HG03108 (cell line): Measurements from ENCODE around the gene BCL2.
A peak's percentile ranks its signal among the peaks of the same experiment; 100 is the strongest.
"Not testable (repeated sequence)": the region's sequence is repeated elsewhere in the genome, so short reads cannot be mapped to it uniquely, and the experiment has no call there.

Experiments
- ATAC-seq: cut with Tn5 transposase; IDR thresholded peaks from one replicate; pipeline ENCODE4 v1.9.1; 2021; ENCODE audit warnings: moderate library complexity; ENCODE audit not compliant: unreplicated experiment

The BCL2 gene

GRCh38 chr18:63319383-63320122 lies at the start of gene BCL2:
BCL2 (minus strand) TSS chr18:63319769.
- ATAC-seq = no peak

DNA sequence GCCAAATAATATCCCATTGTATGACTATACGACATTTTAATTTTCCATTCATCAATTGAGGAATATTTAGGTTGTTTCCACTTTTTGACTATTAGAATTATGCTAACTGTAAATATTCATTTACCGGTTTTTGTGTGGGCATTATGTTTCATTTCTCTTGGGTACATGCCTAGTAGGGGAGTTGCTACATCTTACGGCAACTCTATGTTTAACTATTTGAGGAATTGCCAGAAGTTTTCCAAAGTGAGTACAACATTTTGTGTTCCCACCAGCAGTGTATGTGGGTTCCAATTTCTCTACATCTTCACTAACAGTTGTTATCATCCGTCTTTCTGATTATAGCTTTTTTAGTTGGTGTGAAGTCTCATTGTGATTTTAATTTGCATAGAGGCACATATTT lies 49.0 kb upstream of the BCL2 start:
- ATAC-seq = no peak

- peak; percentile 88 for ATAC-seq
These were observed 47.7 kb upstream of the BCL2 start, which contains the start of gene KDSR for GRCh38 chr18:63367053-63367953. KDSR (minus strand) TSS chr18:63367206; CDS start chr18:63367118, 88 bp downstream.

GRCh38 chr18:63366213-63367052 lies 46.9 kb upstream of the BCL2 start:
- ATAC-seq = peak; percentile 27

DNA sequence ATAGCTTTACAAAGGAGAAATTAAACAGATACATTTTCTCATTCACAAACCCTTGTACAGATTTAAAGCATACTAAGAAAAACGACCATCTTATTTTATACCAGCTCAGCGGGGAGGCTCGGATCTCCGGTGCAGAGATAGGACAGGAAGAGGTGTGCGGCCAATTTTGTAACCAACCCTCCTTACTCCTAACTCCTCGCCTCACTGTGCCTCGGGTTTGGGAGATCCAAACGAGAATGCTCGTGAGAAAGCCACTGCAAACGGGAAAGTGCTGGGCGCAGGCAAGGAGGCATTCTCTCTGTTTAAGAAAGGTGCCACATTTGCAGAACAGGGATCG lies 46.3 kb upstream of the BCL2 start:
- ATAC-seq = no peak

DNA sequence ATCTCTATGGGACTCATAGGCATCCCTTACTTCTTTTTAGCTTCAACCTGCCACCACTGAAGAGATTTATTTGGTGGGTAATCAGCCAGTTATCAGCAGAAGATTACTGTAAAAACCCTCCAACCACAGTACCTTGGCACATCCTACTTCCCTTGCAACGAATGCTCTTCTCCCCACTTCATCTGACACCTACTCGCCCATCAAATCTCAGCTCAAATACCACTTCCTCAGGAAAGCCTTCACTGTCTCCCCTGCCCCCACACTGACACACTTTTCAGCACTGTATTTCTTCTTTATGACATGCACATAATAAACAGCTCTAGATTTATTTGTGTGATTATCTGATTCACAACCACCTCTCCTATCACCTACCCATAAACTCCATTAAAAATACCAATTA lies 44.4 kb upstream of the BCL2 start:
- ATAC-seq = no peak

DNA sequence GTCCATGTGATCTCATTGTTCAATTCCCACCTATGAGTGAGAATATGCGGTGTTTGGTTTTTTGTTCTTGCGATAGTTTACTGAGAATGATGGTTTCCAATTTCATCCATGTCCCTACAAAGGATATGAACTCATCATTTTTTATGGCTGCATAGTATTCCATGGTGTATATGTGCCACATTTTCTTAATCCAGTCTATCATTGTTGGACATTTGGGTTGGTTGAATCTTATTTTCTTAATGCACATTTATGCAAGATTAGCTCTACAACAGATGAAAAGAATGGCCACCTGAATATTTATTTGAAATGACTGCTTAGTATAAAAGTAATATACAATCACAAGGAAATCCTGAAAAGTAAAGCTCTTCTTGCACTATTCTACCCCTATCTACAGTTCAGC lies 43.9 kb upstream of the BCL2 start:
- ATAC-seq = not testable (repeated sequence)

GRCh38 chr18:63356272-63356896 lies 36.8 kb upstream of the BCL2 start:
- no peak for ATAC-seq

GRCh38 chr18:63350230-63350629 lies 30.7 kb upstream of the BCL2 start:
- ATAC-seq = no peak

DNA sequence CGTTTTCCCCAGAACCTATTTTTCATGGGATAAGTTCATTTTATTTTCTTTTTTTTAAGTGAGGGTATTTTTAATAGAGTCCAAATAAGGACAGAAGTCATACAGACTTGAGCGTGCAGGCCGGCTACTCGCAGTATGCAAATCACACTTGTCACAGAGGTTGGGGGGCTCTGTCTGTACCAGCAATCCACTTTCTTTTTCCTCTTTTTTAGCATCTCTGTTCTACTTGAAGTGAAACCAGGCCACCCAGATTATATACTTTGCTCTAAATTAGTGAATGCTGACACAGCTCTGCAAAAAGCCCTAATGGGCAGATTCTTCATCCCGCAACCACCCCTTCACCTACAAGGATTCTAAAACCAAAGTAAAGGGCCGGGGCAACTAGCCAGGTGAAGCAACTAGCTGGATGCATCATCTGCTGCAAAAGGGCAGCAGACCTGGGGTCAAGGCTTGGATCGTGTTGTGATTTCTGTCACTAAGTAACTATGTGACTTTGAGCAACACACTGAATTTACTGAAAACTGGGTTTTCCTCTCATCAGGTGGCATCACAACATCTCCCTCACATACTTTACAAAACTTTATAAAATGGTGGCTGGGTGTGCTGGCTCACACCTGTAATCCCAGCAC lies 29.1 kb upstream of the BCL2 start:
- no peak for ATAC-seq

DNA sequence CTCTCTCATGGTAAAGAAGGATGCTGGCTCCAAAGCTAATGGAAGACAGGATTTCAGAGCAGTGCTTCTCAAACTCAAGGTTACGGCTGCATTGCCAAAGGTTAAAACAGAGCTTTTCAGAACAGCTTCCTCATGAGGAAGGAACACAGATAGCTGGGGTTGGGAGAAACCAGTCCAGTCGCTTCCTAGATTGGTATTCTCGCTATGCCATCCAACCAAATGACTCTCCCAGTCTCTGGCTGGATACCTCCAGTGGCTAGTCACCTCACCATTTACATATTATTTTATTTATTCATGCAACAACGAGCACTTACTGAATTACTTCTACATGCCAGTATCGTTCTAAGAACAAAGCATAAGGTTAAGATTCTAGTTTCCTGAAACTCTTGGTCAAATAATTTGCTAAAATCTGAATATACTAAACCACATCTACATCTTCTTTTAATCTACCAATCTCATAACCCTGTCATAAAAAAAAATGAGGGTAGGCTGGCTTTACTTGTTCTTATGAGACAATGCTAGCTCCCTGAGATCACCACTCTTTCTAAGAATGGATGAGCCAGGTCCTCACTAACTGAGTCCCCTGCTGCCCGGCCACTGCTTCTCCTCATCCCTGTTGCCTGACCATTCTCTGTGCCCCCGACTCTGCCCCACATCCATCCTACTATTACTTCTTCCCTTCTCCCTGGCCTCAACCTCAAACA lies 27.1 kb upstream of the BCL2 start:
- no peak for ATAC-seq

DNA sequence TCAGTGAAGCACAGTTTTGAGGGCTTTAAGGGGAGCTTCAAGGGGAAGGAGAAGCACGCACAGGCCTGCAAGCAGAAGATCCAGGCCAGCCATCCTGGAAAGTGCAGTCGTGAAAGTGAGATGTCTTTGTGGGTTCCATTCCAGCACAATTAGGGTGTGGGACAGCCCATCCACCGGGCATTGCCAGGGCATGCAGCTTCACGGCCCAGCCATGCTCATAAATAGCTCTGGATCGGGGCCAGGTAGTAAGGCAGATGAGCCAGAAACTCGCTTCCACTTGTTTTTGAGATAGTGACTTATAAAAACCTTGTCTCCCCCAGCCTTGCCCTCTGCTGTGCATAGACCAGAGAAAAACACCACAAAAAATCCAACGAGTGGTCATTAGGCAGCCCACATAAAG lies 26.5 kb upstream of the BCL2 start:
- no peak for ATAC-seq

- no peak for ATAC-seq
These were observed 25.3 kb upstream of the BCL2 start for GRCh38 chr18:63344918-63345317.

DNA sequence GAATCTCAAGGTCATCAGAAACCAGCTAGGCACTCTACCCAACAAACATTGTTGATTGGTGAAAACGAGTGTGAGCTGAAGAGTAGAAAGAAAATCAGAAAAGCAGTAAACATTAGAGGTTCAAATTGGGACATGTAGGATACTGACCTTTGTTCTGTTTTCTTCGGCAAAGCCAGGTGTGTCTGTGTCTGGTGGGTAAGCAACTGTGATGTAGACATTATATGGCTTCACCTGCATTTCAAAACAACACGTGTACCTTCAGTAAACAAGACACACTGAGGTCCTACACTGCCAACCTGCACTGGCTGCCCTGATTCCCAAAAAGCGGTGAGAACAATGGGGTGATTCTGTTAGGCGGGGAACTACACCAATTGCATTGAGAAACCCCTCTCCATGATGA lies 24.7 kb upstream of the BCL2 start:
- no peak for ATAC-seq

GRCh38 chr18:63342206-63342605 lies 22.6 kb upstream of the BCL2 start:
- no peak for ATAC-seq

GRCh38 chr18:63339920-63340484 lies 20.4 kb upstream of the BCL2 start:
- ATAC-seq = no peak

- no peak for ATAC-seq
These were observed 17.0 kb upstream of the BCL2 start for GRCh38 chr18:63336366-63337099.

GRCh38 chr18:63331105-63331504 lies 11.5 kb upstream of the BCL2 start:
- ATAC-seq = no peak
